ENCODE results near the gene GLA. TPM values are rescaled to one million over a fixed set of nuclear protein-coding genes. Genes with fewer than 3 reads are reported as not detected.

GLA gene
- total RNA-seq, 1 experiment from 2014 or later = 41.9 TPM

- Histone ChIP-seq H3K9ac (ENCODE audit: extremely low read depth, insufficient read length, low read length) (peak overlapping the region; percentile 95), H3K56ac (ENCODE audit: insufficient read length, low read depth, low read length) (no peak overlapping the region), H3K9me3 (ENCODE audit: control insufficient read depth, low read depth, low read length) (peaks cover 17% of the 10 kb centered on the region), H3K4me2 (ENCODE audit: insufficient read depth, insufficient read length, low read length) (peak overlapping the region; percentile 59), H4K8ac (replicated peaks; ENCODE audit: insufficient read length, low read depth, low read length) (no peak overlapping the region), H3K79me2 (ENCODE audit: insufficient read depth, low read length) (peaks cover 7% of the 10 kb centered on the region; the same call in 1 of the 2 replicates), H3K4me1 (ENCODE audit: insufficient read depth, low read length) (no peaks in the 10 kb centered on the region), H3K18ac (ENCODE audit: insufficient read length, low read depth, low read length) (peak overlapping the region; percentile 66), H3K23ac (ENCODE audit: insufficient read length, low read depth, low read length) (no peak overlapping the region), H2BK20ac (ENCODE audit: low read depth, low read length, poor library complexity, severe bottlenecking) (no peak overlapping the region), H3K23me2 (ENCODE audit: insufficient read length, low read depth, low read length, poor library complexity, severe bottlenecking) (peaks cover 4% of the 10 kb centered on the region), H2AK5ac (ENCODE audit: insufficient read length, low read length) (no peak overlapping the region), H3K27me3 (ENCODE audit: insufficient read depth, low read length) (no peaks in the 10 kb centered on the region), H3K27ac (ENCODE audit: insufficient read length, low read depth, low read length) (peak overlapping the region; percentile 54), H3K79me1 (ENCODE audit: insufficient read depth, low read depth, low read length, poor library complexity, severe bottlenecking) (no peaks in the 10 kb centered on the region), H3T11ph (ENCODE audit: low read length) (no peak overlapping the region), H2BK12ac (ENCODE audit: insufficient read length, low read depth, low read length) (no peak overlapping the region), H2BK5ac (ENCODE audit: insufficient read length, low read length) (no peak overlapping the region), H2BK120ac (ENCODE audit: low read depth, low read length, poor library complexity, severe bottlenecking) (no peak overlapping the region), H2AFZ (ENCODE audit: low read length) (no peak overlapping the region), H4K91ac (ENCODE audit: insufficient read length, low read depth, low read length) (no peak overlapping the region), H2BK15ac (ENCODE audit: low read depth, low read length) (no peak overlapping the region), H3K4ac (ENCODE audit: low read depth, low read length) (no peak overlapping the region), H4K20me1 (ENCODE audit: control insufficient read depth, insufficient read depth, insufficient read length) (no peaks in the 10 kb centered on the region), H3K14ac (ENCODE audit: insufficient read depth, low read length) (peak overlapping the region; percentile 96; the same call in 1 of the 2 replicates), H4K5ac (ENCODE audit: insufficient read length, low read depth, low read length) (no peak overlapping the region)
- H3K9me3 Mint-ChIP-seq = peaks cover 59 to 68% of the 10 kb centered on the region in 2 experiments
- H3K4me1 Mint-ChIP-seq = peaks cover 5 to 11% of the 10 kb centered on the region in 2 experiments; a peak in 3 of 4 replicates
- H3K36me3 Mint-ChIP-seq (ENCODE audit: insufficient read depth in 1 of 3, low read depth in 3 of 3) = peaks cover 20 to 34% (median 25%) of the 10 kb centered on the region in 3 experiments
- no peak for DNase-seq
- no CpG with 5 or more reads among the region's 8 CpGs for WGBS (ENCODE audit: extremely low coverage, insufficient read length, low lambda C conversion rate)
- H3K4me3 Mint-ChIP-seq = peak overlapping the region; percentile 92 to 95
- H3K27ac Mint-ChIP-seq = peak overlapping the region; percentile 94 to 99 (median 98)
- no peak for TF ChIP-seq CTCF (conservative IDR thresholded peaks at IDR 0.05)
- peaks cover 1% of the 10 kb centered on the region; the same call in 1 of the 2 replicates for H3K27me3 Mint-ChIP-seq (ENCODE audit: low read depth)
Observed at GRCh38 chrX:101408532-101408841, 762 bp upstream of the GLA start.

Measured in H9 (cell line).